ENCODE measurements around the gene CSN3.

Gene CSN3

DNA sequence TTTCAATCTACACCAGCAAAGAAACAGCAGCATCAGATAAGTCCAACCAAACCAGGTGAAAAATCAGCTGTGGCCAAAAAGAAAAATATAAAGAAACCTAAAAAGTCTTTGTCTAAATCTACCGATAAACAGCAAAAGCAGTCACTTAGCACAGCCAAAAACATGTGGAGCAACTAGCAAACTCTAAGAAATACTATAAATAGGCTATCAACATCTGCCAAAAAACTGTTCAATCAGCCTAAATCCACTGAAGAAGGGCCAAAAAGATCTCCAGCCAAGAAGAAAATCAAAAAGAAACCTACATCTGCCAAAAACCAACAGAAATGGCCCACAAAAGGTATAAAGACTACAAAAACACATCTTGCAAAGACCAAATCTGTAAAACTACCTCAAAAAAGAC, 55.7 kb downstream of the CSN3 start:
- DNase-seq: no peak

DNA sequence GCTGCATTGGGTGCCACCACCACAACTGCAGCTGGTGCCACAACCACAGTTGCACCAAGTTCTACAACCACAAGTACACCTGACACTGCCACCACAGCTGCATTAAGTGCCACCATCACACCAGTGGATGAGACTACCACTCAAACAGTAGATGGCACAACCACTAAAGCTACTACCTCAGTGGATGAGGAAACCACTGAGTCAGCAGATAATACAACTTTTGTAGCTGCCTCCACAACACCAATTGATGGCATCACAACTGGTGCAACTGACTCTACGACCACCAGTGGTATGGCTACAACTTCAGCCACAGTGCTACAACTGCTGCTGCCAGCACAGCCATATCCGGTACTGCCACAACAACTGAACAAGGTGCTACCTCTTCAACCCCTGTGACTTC, 57.2 kb downstream of the CSN3 start:
- no peak for DNase-seq

DNA sequence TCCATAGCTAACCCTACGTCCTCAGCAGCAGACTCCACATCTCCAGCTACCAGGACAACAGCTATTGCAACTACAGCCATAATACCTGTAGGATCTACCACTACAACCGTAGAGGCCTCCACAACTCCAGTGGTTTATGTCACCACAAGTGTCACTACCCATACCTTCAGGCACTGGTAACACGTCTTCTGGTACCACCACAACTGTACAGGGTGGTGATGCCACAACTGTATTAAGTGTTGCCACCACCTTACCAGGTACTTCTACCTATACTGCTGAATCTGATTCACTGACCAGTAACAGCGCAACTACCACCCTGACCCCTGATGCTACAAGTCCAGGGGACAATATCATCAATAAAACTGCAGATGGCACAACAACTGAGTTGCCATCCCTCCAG, 57.8 kb downstream of the CSN3 start:
- no peak for DNase-seq

Measured in NCI-H524 treated with DMSO at 0.1 percent for 48 hours (cell line).